ENCODE measurements around the gene POLR2F.

- TF ChIP-seq POLR2A (IDR thresholded peaks at IDR 0.05) = no peak
- TF ChIP-seq, protein P1, sequence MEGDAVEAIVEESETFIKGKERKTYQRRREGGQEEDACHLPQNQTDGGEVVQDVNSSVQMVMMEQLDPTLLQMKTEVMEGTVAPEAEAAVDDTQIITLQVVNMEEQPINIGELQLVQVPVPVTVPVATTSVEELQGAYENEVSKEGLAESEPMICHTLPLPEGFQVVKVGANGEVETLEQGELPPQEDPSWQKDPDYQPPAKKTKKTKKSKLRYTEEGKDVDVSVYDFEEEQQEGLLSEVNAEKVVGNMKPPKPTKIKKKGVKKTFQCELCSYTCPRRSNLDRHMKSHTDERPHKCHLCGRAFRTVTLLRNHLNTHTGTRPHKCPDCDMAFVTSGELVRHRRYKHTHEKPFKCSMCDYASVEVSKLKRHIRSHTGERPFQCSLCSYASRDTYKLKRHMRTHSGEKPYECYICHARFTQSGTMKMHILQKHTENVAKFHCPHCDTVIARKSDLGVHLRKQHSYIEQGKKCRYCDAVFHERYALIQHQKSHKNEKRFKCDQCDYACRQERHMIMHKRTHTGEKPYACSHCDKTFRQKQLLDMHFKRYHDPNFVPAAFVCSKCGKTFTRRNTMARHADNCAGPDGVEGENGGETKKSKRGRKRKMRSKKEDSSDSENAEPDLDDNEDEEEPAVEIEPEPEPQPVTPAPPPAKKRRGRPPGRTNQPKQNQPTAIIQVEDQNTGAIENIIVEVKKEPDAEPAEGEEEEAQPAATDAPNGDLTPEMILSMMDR (IDR thresholded peaks at IDR 0.05) = no peak
- no peak for TF ChIP-seq EP300 (IDR thresholded peaks at IDR 0.05)
These were observed 23.0 kb downstream of the POLR2F start for GRCh38 chr22:37976547-37976946.
